Measurements from ENCODE around the gene ADAM15.

Gene ADAM15

GRCh38 chr1:155008015-155008941 is 42.8 kb upstream of the ADAM15 start (continued):
- TF ChIP-seq PRDM10 (tag by site-specific recombination; IDR thresholded peaks at IDR 0.05) (peak; percentile 49), ZNF768 (tag by site-specific recombination; IDR thresholded peaks at IDR 0.05) (no peak), KLF9 (tag by site-specific recombination; IDR thresholded peaks at IDR 0.05; ENCODE audit: low read depth) (no peak), PRDM1 (tag by site-specific recombination; IDR thresholded peaks at IDR 0.05) (no peak), ZNF433 (tag by site-specific recombination; IDR thresholded peaks at IDR 0.05; ENCODE audit: low read depth) (no peak), ZNF548 (tag by site-specific recombination; IDR thresholded peaks at IDR 0.05) (no peak), KLF1 (tag by site-specific recombination; IDR thresholded peaks at IDR 0.05) (peak; percentile 93)

- H3K4me1 ChIP-seq (ENCODE audit: control insufficient read depth, insufficient read depth, low read length): peaks cover 14% of the 10 kb centered on the region
- ChIA-PET CTCF (interaction anchor here (0.5 to 1.1 kb wide), 3 partner anchors 14 to 82 kb away, joined by 3 to 4 read pairs (median 3); no protein-coding TSS in a partner anchor), POLR2A (no interaction called here)
- peaks cover 0 to 12% of the 10 kb centered on the region in 2 experiments; a peak in 1 of 3 replicates for H3K36me3 ChIP-seq (ENCODE audit: control insufficient read depth in 2 of 2, insufficient read depth in 1 of 2, low read length in 2 of 2)
- no peak overlapping the region for H3K27ac ChIP-seq (ENCODE audit: extremely low read depth, low read depth, low read length)
- H3K9me3 ChIP-seq (ENCODE audit: control insufficient read depth, insufficient read depth, low read depth, low read length): no peaks in the 10 kb centered on the region
- no peak overlapping the region for H3K4me3 ChIP-seq (ENCODE audit: low read depth, low read length)
- TF ChIP-seq ZNF157 (tag by site-specific recombination; IDR thresholded peaks at IDR 0.05): no peak
- no peak for TF ChIP-seq SP7 (tag by site-specific recombination; IDR thresholded peaks at IDR 0.05)
- TF ChIP-seq ZNF621 (tag by site-specific recombination; IDR thresholded peaks at IDR 0.05): no peak
- TF ChIP-seq ZNF37A (tag by site-specific recombination; IDR thresholded peaks at IDR 0.05): no peak
- TF ChIP-seq ZNF701 (tag by site-specific recombination; IDR thresholded peaks at IDR 0.05): no peak
- TF ChIP-seq ZSCAN30 (tag by site-specific recombination; IDR thresholded peaks at IDR 0.05): no peak
- no peak for TF ChIP-seq WT1 (tag by site-specific recombination; IDR thresholded peaks at IDR 0.05)
- TF ChIP-seq ZNF311 (tag by site-specific recombination; IDR thresholded peaks at IDR 0.05; ENCODE audit: borderline replicate concordance): no peak
- no peak for TF ChIP-seq ZNF510 (tag by site-specific recombination; IDR thresholded peaks at IDR 0.05; ENCODE audit: insufficient replicate concordance)
- no peak for TF ChIP-seq ZNF366 (tag by site-specific recombination; conservative IDR thresholded peaks at IDR 0.05)
- TF ChIP-seq YY1 (tag by site-specific recombination; IDR thresholded peaks at IDR 0.05): no peak
- TF ChIP-seq KLF17 (tag by site-specific recombination; IDR thresholded peaks at IDR 0.05): no peak
- TF ChIP-seq ZNF513 (tag by site-specific recombination; IDR thresholded peaks at IDR 0.05): no peak
- TF ChIP-seq ZNF341 (tag by site-specific recombination; IDR thresholded peaks at IDR 0.05; ENCODE audit: low read depth): no peak
- TF ChIP-seq ZNF398 (tag by site-specific recombination; IDR thresholded peaks at IDR 0.05): no peak
- TF ChIP-seq ZNF548 (tag by site-specific recombination; IDR thresholded peaks at IDR 0.05): no peak
- TF ChIP-seq ZNF266 (tag by site-specific recombination; IDR thresholded peaks at IDR 0.05; ENCODE audit: low read depth): no peak
- TF ChIP-seq PRDM4 (tag by site-specific recombination; IDR thresholded peaks at IDR 0.05): no peak
- no peak for TF ChIP-seq ZNF658 (tag by site-specific recombination; IDR thresholded peaks at IDR 0.05)
- TF ChIP-seq ZNF624 (tag by site-specific recombination; IDR thresholded peaks at IDR 0.05): no peak
Measured at GRCh38 chr1:155009221-155009711, 41.9 kb upstream of the ADAM15 start.

Data from HEK293 (cell line).